Fibroblast of lung (primary cell): ENCODE measurements around the gene TK1. TPM values are rescaled to one million over a fixed set of nuclear protein-coding genes. Genes with fewer than 3 reads are reported as not detected.

Experiments
- DNase-seq, 2 donors: peaks; one replicate each; pipeline versions ENCODE4 v3.0.0 to v3.0.0-alpha.2; 2010; ENCODE audit warnings: low read depth in 2 of 2
- H2AFZ ChIP-seq: 2 replicates; pipeline ENCODE4 v1.5.1; 2012; ENCODE audit warnings: low read length, control low read depth, inconsistent platforms
- H3K27ac ChIP-seq: 2 replicates; pipeline ENCODE4 v1.5.1; 2011; ENCODE audit warnings: low read length, control low read depth; ENCODE audit not compliant: insufficient read depth
- H3K27me3 ChIP-seq: 2 replicates; pipeline ENCODE4 v1.5.1; 2011; ENCODE audit warnings: mild to moderate bottlenecking, low read length; ENCODE audit not compliant: control insufficient read depth, insufficient read depth
- H3K36me3 ChIP-seq: 2 replicates; pipeline ENCODE4 v1.5.1; 2011; ENCODE audit warnings: low read length; ENCODE audit not compliant: control insufficient read depth, insufficient read depth
- H3K4me1 ChIP-seq: 2 replicates; pipeline ENCODE4 v1.5.1; 2011; ENCODE audit warnings: low read length; ENCODE audit not compliant: control insufficient read depth, insufficient read depth; ENCODE audit errors: extremely low read depth
- H3K4me2 ChIP-seq: 2 replicates; pipeline ENCODE4 v1.5.1; 2011; ENCODE audit warnings: low read length, control low read depth; ENCODE audit not compliant: insufficient read depth; ENCODE audit errors: extremely low read depth
- H3K4me3 ChIP-seq, 4 experiments: fragments of 200-600 bp in 1 of 4; sonication (generic) in 1 of 4; replicated peaks in 1 of 4; 2 replicates each; pipeline ENCODE4 v1.5.1; 2011 to 2016; ENCODE audit warnings: low read length in 4 of 4, low read depth in 3 of 4, mild to moderate bottlenecking in 3 of 4, control low read depth in 2 of 4, inconsistent platforms in 1 of 4, mixed read lengths in 1 of 4; ENCODE audit not compliant: insufficient read depth in 1 of 4; ENCODE audit errors: control extremely low read depth in 1 of 4
- H3K79me2 ChIP-seq: 2 replicates; pipeline ENCODE4 v1.5.1; 2012; ENCODE audit warnings: mild to moderate bottlenecking, low read length, inconsistent platforms; ENCODE audit not compliant: control insufficient read depth, insufficient read depth
- H3K9ac ChIP-seq: 2 replicates; pipeline ENCODE4 v1.5.1; 2011; ENCODE audit warnings: mild to moderate bottlenecking, low read length, control low read depth; ENCODE audit not compliant: insufficient read depth
- H3K9me3 ChIP-seq: 2 replicates; pipeline ENCODE4 v1.5.1; 2012; ENCODE audit warnings: low read depth, low read length; ENCODE audit not compliant: control insufficient read depth, insufficient read depth
- H4K20me1 ChIP-seq: 2 replicates; pipeline ENCODE4 v1.5.1; 2011; ENCODE audit warnings: low read length; ENCODE audit not compliant: control insufficient read depth, insufficient read depth; ENCODE audit errors: extremely low read depth
- EZH2 ChIP-seq: IDR thresholded peaks from 2 replicates; pipeline ENCODE4 v1.5.1; 2012; ENCODE audit warnings: low read length, control low read depth, mild to moderate bottlenecking; ENCODE audit errors: missing control alignments
- polyA plus RNA-seq, 2 donors: library from polyadenylated mRNA; depleted of rRNA in 1 of 2; stranded (reverse) in 1 of 2; unstranded in 1 of 2; fragments of >200 nt; gene quantifications; 2 replicates each; pipeline ENCODE4 v1.2.1, GENCODE V29; 2011 to 2012; ENCODE audit warnings: missing spikeins in 1 of 2
- total RNA-seq: library from RNA; depleted of rRNA; stranded (reverse); fragments of >200 nt; gene quantifications from 2 replicates; pipeline ENCODE4 v1.2.1, GENCODE V29; 2014
- TF ChIP-seq, protein P1 (sequence below), 2 donors: IDR thresholded peaks in 1 of 2; conservative IDR thresholded peaks in 1 of 2; 1 replicate in 1 of 2; 2 replicates in 1 of 2; pipeline ENCODE4 v1.5.1; 2011 to 2012; ENCODE audit warnings: low read length in 2 of 2, control low read depth in 1 of 2, inconsistent platforms in 1 of 2, low read depth in 1 of 2, mild to moderate bottlenecking in 1 of 2

Gene TK1
- total and polyA plus RNA-seq, 2 donors (not counting 1 experiment from before 2014, with no cell fraction given): 40.6 to 69.2 TPM

DNA sequence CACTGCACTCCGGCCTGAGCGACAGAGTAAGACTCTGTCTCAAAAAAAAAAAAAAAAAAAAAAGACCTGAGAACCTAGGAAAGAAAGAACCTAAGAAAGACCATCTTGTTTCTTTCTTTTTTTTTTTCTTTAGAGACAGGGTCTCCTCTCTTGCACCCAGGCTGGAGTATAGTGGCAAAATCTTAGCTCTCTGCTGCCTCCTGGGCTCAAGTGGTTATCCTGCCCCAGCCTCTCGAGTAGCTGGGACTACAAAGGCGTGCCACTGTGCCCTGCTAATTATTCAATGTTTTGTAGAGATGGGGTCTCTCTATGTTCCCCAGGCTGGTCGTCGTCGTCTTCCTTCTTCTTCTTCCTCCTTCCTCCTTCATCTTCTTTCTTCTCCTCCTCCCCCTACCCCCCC, 19.4 kb upstream of the TK1 start:
- no peaks in the 10 kb centered on the region for H3K27me3 ChIP-seq
- no peaks in the 10 kb centered on the region for H3K36me3 ChIP-seq
- no peaks in the 10 kb centered on the region for H4K20me1 ChIP-seq
- H3K4me2 ChIP-seq: no peak overlapping the region
- no peak overlapping the region for H3K27ac ChIP-seq
- no peak for DNase-seq
- H2AFZ ChIP-seq: no peak overlapping the region
- H3K4me3 ChIP-seq: no peak overlapping the region
- no peaks in the 10 kb centered on the region for H3K79me2 ChIP-seq
- no peaks in the 10 kb centered on the region for H3K9me3 ChIP-seq
- no peaks in the 10 kb centered on the region for H3K4me1 ChIP-seq
- H3K9ac ChIP-seq: no peak overlapping the region
- TF ChIP-seq, protein P1, sequence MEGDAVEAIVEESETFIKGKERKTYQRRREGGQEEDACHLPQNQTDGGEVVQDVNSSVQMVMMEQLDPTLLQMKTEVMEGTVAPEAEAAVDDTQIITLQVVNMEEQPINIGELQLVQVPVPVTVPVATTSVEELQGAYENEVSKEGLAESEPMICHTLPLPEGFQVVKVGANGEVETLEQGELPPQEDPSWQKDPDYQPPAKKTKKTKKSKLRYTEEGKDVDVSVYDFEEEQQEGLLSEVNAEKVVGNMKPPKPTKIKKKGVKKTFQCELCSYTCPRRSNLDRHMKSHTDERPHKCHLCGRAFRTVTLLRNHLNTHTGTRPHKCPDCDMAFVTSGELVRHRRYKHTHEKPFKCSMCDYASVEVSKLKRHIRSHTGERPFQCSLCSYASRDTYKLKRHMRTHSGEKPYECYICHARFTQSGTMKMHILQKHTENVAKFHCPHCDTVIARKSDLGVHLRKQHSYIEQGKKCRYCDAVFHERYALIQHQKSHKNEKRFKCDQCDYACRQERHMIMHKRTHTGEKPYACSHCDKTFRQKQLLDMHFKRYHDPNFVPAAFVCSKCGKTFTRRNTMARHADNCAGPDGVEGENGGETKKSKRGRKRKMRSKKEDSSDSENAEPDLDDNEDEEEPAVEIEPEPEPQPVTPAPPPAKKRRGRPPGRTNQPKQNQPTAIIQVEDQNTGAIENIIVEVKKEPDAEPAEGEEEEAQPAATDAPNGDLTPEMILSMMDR (conservative IDR thresholded peaks at IDR 0.05 in 1 of 2, IDR thresholded peaks at IDR 0.05 in 1 of 2; ENCODE audit: low read depth in 1 of 2, low read length in 2 of 2): no peak
- no peak for TF ChIP-seq EZH2

DNA sequence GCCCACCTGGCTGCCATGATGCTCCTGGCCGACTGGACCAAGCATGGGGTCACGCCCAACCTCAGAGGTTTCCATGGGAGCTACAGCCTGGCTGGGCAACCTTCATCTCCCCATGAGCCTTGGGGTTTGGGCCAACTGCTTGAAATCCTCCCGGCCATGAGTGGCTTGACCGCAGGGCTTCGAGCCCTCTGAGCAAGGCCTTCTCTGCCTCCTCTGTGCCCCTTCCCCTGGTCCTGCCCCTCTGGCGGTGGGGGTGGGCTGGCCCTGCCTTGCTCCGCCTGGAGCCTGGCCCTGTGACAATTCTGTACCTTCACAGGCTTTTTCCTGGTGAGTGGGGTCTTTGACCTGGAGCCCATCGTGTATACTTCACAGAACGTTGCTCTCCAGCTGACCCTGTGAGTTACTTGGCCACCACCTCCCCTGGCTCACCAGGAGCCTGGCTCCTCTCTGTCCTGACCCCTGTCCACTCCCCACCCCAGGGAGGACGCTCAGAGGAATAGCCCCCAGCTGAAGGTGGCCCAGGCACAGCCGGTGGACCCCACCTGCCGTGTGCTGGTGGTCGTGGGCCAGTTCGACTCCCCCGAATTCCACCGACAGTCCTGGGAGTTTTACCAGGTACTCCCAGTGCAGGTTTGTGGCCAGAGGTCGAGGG, 18.4 kb upstream of the TK1 start:
- Histone ChIP-seq H3K27me3 (no peaks in the 10 kb centered on the region), H3K27ac (no peak overlapping the region), H3K4me1 (no peaks in the 10 kb centered on the region), H3K36me3 (no peaks in the 10 kb centered on the region), H3K79me2 (no peaks in the 10 kb centered on the region), H3K9me3 (no peaks in the 10 kb centered on the region), H3K9ac (no peak overlapping the region), H2AFZ (no peak overlapping the region), H4K20me1 (no peaks in the 10 kb centered on the region), H3K4me2 (no peak overlapping the region), H3K4me3 (no peak overlapping the region)
- DNase-seq: no peak
- no peak for TF ChIP-seq EZH2
- TF ChIP-seq, protein P1 (conservative IDR thresholded peaks at IDR 0.05 in 1 of 2, IDR thresholded peaks at IDR 0.05 in 1 of 2; ENCODE audit: low read depth in 1 of 2, low read length in 2 of 2): no peak

DNA sequence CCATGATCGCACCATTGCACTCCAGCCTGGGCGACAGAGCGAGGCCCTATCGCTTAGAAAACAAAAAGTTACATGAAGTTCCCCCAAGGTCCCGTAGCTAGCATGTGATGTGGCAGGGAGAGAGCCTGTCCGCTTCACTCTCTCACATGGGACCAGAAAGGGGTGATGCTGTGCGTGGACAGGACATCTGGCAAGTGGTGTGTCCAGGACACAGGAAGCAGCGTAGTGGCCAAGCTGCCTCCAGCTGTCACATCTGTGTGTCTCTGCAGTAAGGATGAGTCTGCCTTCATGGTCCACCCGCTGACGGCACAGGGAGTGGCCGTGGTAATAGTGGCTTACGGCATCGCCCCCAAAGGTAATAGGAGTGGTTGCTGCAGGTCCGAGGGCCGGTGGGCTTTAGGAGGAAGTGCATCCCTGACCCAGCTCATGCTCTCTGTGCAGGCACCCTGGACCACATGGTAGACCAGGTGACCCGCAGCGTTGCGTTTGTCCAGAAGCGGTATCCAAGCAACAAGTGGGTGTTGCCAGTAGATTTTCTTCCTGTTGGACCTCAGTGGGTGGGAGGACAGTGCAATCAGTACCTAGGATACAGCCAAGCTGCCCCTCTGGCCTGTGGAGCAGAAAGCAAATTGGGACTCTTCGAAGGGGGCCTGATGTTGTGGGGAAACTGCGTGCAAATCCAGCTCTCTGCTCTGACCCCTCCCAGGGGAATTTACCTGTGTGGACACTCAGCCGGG, 17.7 kb upstream of the TK1 start:
- no peaks in the 10 kb centered on the region for H3K9me3 ChIP-seq
- H3K4me2 ChIP-seq: no peak overlapping the region
- H3K9ac ChIP-seq: no peak overlapping the region
- no peak for DNase-seq
- no peaks in the 10 kb centered on the region for H3K79me2 ChIP-seq
- H4K20me1 ChIP-seq: no peaks in the 10 kb centered on the region
- TF ChIP-seq EZH2: no peak
- TF ChIP-seq, protein P1 (conservative IDR thresholded peaks at IDR 0.05 in 1 of 2, IDR thresholded peaks at IDR 0.05 in 1 of 2; ENCODE audit: low read depth in 1 of 2, low read length in 2 of 2): no peak
- H3K4me1 ChIP-seq: no peaks in the 10 kb centered on the region
- H2AFZ ChIP-seq: no peak overlapping the region
- H3K27ac ChIP-seq: no peak overlapping the region
- no peaks in the 10 kb centered on the region for H3K36me3 ChIP-seq
- H3K27me3 ChIP-seq: no peaks in the 10 kb centered on the region
- no peak overlapping the region for H3K4me3 ChIP-seq
